ENCODE results near the gene ARHGAP15.

The ARHGAP15 gene

GRCh38 chr2:143802871-143803650, 673.8 kb downstream of the ARHGAP15 start:
- no peak for DNase-seq (ENCODE audit: low read depth in 2 of 3, low spot score in 1 of 3)

DNA sequence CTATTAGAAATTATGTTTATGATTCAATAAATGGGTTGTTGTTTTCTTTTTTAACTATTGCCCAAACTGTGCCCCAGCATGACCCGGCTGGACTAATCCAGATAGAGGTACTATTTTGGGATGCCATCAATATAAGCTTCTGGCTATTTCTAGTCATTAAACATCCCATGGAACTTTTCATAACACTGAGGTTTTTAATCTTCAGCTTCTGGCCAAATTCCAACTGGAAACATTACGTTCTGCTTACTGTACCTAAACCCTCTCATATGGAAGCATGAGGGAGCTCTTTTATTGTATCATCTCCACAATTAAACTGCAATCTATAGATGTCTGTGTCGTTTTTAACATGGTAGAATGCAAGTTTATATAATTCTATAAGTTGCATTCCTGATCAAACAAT, 674.7 kb downstream of the ARHGAP15 start:
- no peak for DNase-seq (ENCODE audit: low read depth in 2 of 3, low spot score in 1 of 3)

- no peak for DNase-seq (ENCODE audit: low read depth in 2 of 3, low spot score in 1 of 3)
Measured at GRCh38 chr2:143805666-143806065, 676.4 kb downstream of the ARHGAP15 start.

DNA sequence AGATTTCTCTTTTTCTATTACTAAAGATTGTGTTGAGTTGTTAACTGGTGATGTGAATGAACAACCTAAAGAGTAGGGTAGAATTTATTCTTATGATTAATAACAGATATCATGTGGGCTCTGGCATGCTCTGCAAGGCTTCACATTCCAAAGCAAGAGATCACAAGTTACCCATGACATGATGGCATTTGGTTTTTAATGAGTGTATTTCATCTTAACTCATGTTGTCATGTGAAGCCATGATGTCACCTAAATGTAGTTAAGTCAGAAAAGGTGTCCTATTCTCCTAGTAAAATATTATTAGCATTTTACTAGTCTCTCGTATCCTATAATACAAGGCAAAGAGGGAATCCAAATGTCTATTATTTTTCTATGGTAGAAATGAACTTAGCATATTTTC, 678.0 kb downstream of the ARHGAP15 start:
- no peak for DNase-seq (ENCODE audit: low read depth in 2 of 3, low spot score in 1 of 3)

- DNase-seq (ENCODE audit: low read depth in 2 of 3, low spot score in 1 of 3) = no peak
Measured at GRCh38 chr2:143807671-143808070, 678.5 kb downstream of the ARHGAP15 start.

DNA sequence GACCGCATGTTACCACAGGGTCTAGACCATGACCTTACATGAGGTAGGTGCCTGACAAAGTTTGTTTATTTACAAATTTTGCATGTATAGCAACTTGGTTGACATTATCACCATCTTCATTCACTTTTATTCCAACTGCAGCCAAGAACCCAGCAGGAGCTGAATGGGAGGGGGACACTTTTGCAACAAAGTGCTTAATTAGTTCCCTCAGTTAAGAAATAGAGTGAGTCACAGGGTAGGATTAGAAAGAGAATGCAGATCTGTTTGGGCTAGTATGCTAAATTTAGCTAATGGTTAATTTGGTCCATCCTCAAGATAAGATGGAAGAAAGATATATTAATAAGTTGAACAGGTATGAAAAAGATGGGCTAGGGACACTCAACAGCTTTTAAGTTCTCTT, 678.9 kb downstream of the ARHGAP15 start:
- no peak for DNase-seq (ENCODE audit: low read depth in 2 of 3, low spot score in 1 of 3)

DNA sequence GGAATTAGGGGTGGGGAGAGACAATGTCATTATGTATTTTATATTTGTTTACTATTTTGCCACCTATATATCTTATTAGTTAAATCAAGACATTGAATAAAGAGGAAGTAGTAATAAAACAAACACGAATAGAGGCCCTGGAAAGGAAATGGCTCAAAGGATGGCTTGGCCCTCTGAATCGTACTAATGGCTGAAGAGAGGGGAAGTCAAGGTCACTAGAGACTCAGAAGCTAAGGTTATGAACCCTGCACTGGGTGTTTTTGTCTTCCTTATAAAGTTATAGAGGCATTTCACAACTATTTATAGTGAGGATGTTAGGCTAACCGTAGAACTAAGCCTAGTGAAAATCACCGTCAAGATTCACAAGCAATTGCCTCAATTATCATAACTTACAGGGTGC, 685.9 kb downstream of the ARHGAP15 start:
- no peak for DNase-seq (ENCODE audit: low read depth in 2 of 3, low spot score in 1 of 3)

DNA sequence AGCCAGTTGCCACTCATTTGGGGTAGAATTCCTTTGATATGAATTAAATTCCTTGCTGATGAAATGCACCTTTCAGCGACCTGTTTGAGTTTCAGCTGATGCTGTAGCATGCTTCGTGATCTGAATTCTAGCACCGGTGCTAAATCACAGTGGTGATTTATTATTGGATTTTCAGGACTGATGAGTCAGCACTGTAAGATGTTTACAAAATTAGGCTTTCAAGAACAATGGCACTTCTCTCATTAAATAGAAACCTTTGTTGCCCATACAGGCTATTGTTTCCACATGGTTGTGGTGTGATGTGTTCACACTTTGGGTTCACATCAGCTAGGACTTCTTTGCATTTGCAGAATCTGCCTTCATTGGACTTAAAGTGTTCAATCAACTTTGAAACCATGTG, 687.7 kb downstream of the ARHGAP15 start:
- no peak for DNase-seq (ENCODE audit: low read depth in 2 of 3, low spot score in 1 of 3)

Data from stimulated activated CD4-positive, alpha-beta T cell treated with anti-CD3 and anti-CD28 coated beads, Interleukin-12 subunit alpha, Interleukin-12 subunit beta, amount 100 ng/mL, for 48 hours (primary cell).